Measurements from ENCODE around the gene ACOXL. TPM values are rescaled to one million over a fixed set of nuclear protein-coding genes. Genes with fewer than 3 reads are reported as not detected.
"Not testable (repeated sequence)": the region's sequence is repeated elsewhere in the genome, so short reads cannot be mapped to it uniquely, and the experiment has no call there.

The ACOXL gene
- total and polyA plus RNA-seq, 2 of the 8 experiments (the other 6 are each of a cell fraction or from before 2014, with no cell fraction given) = 11.4 to 20.6 TPM

GRCh38 chr2:110687775-110688484, 44.4 kb upstream of the ACOXL start:
- not testable (repeated sequence) for H4K20me1 ChIP-seq (replicated peaks in 1 of 2; ENCODE audit: control insufficient read depth in 1 of 2, insufficient read depth in 2 of 2, low read length in 2 of 2); H2BK15ac ChIP-seq (ENCODE audit: low read length)
- peak overlapping the region; percentile 87 for H3K27ac ChIP-seq (ENCODE audit: low read depth, low read length)
- TF ChIP-seq RBBP5 (IDR thresholded peaks at IDR 0.05; ENCODE audit: borderline replicate concordance, low read depth, low read length) (0 out of 2 replicates have a peak, but pooled peaks have one; percentile 7), MAX (IDR thresholded peaks at IDR 0.05) (peak; percentile 54), NANOG (IDR thresholded peaks at IDR 0.05; ENCODE audit: insufficient read depth, low read depth, low read length, poor library complexity, severe bottlenecking) (peak; percentile 46), SP1 (IDR thresholded peaks at IDR 0.05; ENCODE audit: low read depth, low read length) (peak; percentile 86), POU5F1 (IDR thresholded peaks at IDR 0.05; ENCODE audit: low read depth, low read length) (0 out of 2 replicates have a peak, but pooled peaks have one; percentile 41), ASH2L (IDR thresholded peaks at IDR 0.05; ENCODE audit: low read length) (peak; percentile 18), CEBPB (IDR thresholded peaks at IDR 0.05; ENCODE audit: low read depth, low read length) (0 out of 2 replicates have a peak, but pooled peaks have one; percentile 55), EP300 (IDR thresholded peaks at IDR 0.05; ENCODE audit: borderline replicate concordance in 1 of 2, low read depth in 2 of 2, low read length in 2 of 2) (peak in 1 of 2 experiments; percentile 46; a peak in 1 of 3 replicates)

More at GRCh38 chr2:110687775-110688484, 44.4 kb upstream of the ACOXL start:
- ChIA-PET CTCF (ENCODE audit: partially characterized antibody) (interaction anchor here (0.7 to 1.5 kb wide), 3 partner anchors 9 to 68 kb away, joined by 3 to 7 read pairs (median 3); no protein-coding TSS in a partner anchor), POLR2A (ENCODE audit: partially characterized antibody) (interaction anchor here (0.8 to 5.0 kb wide), 13 partner anchors 9 to 149 kb away, joined by 3 to 49 read pairs (median 4); partner anchors contain the start of genes ACOXL and BUB1)
- H3K23me2 ChIP-seq (ENCODE audit: low read depth, low read length); H3K14ac ChIP-seq (ENCODE audit: insufficient read length); H3K79me2 ChIP-seq (ENCODE audit: control insufficient read depth in 1 of 2, insufficient read depth in 2 of 2, low read length in 2 of 2); H4K5ac ChIP-seq (ENCODE audit: insufficient read length, low read depth, low read length); H4K8ac ChIP-seq (ENCODE audit: extremely low read depth, insufficient read depth, low read length); H3K56ac ChIP-seq (replicated peaks; ENCODE audit: insufficient read length, low read depth, low read length); H3K9me3 ChIP-seq (ENCODE audit: insufficient read depth in 2 of 2, low read depth in 1 of 2, low read length in 1 of 2); H3K79me1 ChIP-seq (ENCODE audit: low read depth, low read length); H2BK120ac ChIP-seq (replicated peaks; ENCODE audit: low read depth, low read length); H3K4ac ChIP-seq (replicated peaks; ENCODE audit: insufficient read length, low read depth, low read length); H3K36me3 ChIP-seq (ENCODE audit: control insufficient read depth in 2 of 4, insufficient read depth in 4 of 4, low read length in 3 of 4); H2AK5ac ChIP-seq (ENCODE audit: low read depth, low read length); H4K91ac ChIP-seq (replicated peaks; ENCODE audit: insufficient read length, low read length); H3K23ac ChIP-seq (ENCODE audit: insufficient read length); H2AFZ ChIP-seq (ENCODE audit: low read length); H2BK20ac ChIP-seq (ENCODE audit: low read length); H3K18ac ChIP-seq (ENCODE audit: extremely low read depth, low read length): not testable (repeated sequence)
- peak overlapping the region; percentile 86; the same call in 1 of the 2 replicates for H2BK5ac ChIP-seq (ENCODE audit: low read depth, low read length)
- H3K4me2 ChIP-seq (ENCODE audit: insufficient read depth in 1 of 2, low read depth in 2 of 2, low read length in 2 of 2) = peak overlapping the region; percentile 50 to 66
- DNase-seq (ENCODE audit: low read depth in 1 of 2, low spot score in 2 of 2) (peak in 1 of 2 experiments; percentile 70), FAIRE-seq (peak; percentile 92)
- peak overlapping the region in 2 of 4 experiments; percentile 55 to 58; a peak in 4 of 7 replicates for H3K9ac ChIP-seq (replicated peaks in 1 of 4; ENCODE audit: extremely low read depth in 1 of 4, low read depth in 3 of 4, low read length in 3 of 4)
- 1% methylated on average over 9 of the region's 9 CpGs; no CpG with 5 or more reads in 1 of the 2 experiments for WGBS, 2 experiments (ENCODE audit: extremely low coverage in 1 of 2, insufficient coverage in 1 of 2, insufficient read length in 1 of 2, insufficient replicate concordance in 2 of 2, low coverage in 1 of 2, low lambda C conversion rate in 2 of 2, missing lambda C conversion rate in 1 of 2)
- H3K4me1 ChIP-seq (replicated peaks in 1 of 4; ENCODE audit: control insufficient read depth in 3 of 4, insufficient read depth in 4 of 4, low read length in 3 of 4) = peaks cover 6 to 17% (median 12%) of the 10 kb centered on the region in 4 experiments; a peak in 5 of 7 replicates
- peaks cover 0 to 11% (median 5%) of the 10 kb centered on the region in 4 experiments; a peak in 5 of 7 replicates for H3K27me3 ChIP-seq (replicated peaks in 1 of 4; ENCODE audit: control insufficient read depth in 3 of 4, extremely low read depth in 1 of 4, insufficient read depth in 3 of 4, low read length in 3 of 4)
- H2BK12ac ChIP-seq (ENCODE audit: low read depth, low read length) = peak overlapping the region; percentile 99; the same call in 1 of the 2 replicates
- peak overlapping the region in 3 of 4 experiments; percentile 28 to 55 (median 32); a peak in 7 of 8 replicates for H3K4me3 ChIP-seq (ENCODE audit: extremely low read depth in 1 of 4, insufficient read depth in 2 of 4, low read depth in 3 of 4, low read length in 4 of 4)
